ENCODE measurements around the gene ACSL1. TPM values are rescaled to one million over a fixed set of nuclear protein-coding genes. Genes with fewer than 3 reads are reported as not detected.

ACSL1 gene
- total and polyA plus RNA-seq, 2 of the 8 experiments (the other 6 are each of a cell fraction or from before 2014, with no cell fraction given): 2.3 to 8.7 TPM

GRCh38 chr4:184873054-184873453 is 47.3 kb upstream of the ACSL1 start:
- Histone ChIP-seq H3K4me2 (ENCODE audit: insufficient read depth in 1 of 2, low read depth in 2 of 2, low read length in 2 of 2) (no peak overlapping the region), H3K4me3 (ENCODE audit: extremely low read depth in 1 of 4, insufficient read depth in 2 of 4, low read depth in 3 of 4, low read length in 4 of 4) (no peak overlapping the region), H3K27me3 (replicated peaks in 1 of 4; ENCODE audit: control insufficient read depth in 3 of 4, extremely low read depth in 1 of 4, insufficient read depth in 3 of 4, low read length in 3 of 4) (no peaks in the 10 kb centered on the region; a peak in 1 of 7 replicates), H4K91ac (replicated peaks; ENCODE audit: insufficient read length, low read length) (no peak overlapping the region), H3K18ac (ENCODE audit: extremely low read depth, low read length) (no peak overlapping the region), H4K20me1 (replicated peaks in 1 of 2; ENCODE audit: control insufficient read depth in 1 of 2, insufficient read depth in 2 of 2, low read length in 2 of 2) (no peaks in the 10 kb centered on the region), H2AFZ (ENCODE audit: low read length) (no peak overlapping the region), H3K23me2 (ENCODE audit: low read depth, low read length) (0 out of 2 replicates have a peak, but pooled peaks cover 1% of the 10 kb centered on the region), H3K4ac (replicated peaks; ENCODE audit: insufficient read length, low read depth, low read length) (no peak overlapping the region), H2BK12ac (ENCODE audit: low read depth, low read length) (no peak overlapping the region), H2BK15ac (ENCODE audit: low read length) (no peak overlapping the region), H2BK20ac (ENCODE audit: low read length) (no peak overlapping the region), H3K14ac (ENCODE audit: insufficient read length) (no peak overlapping the region), H3K79me1 (ENCODE audit: low read depth, low read length) (no peaks in the 10 kb centered on the region), H2AK5ac (ENCODE audit: low read depth, low read length) (no peak overlapping the region), H3K36me3 (ENCODE audit: control insufficient read depth in 2 of 4, insufficient read depth in 4 of 4, low read length in 3 of 4) (no peaks in the 10 kb centered on the region), H2BK120ac (replicated peaks; ENCODE audit: low read depth, low read length) (no peak overlapping the region), H3K79me2 (ENCODE audit: control insufficient read depth in 1 of 2, insufficient read depth in 2 of 2, low read length in 2 of 2) (no peaks in the 10 kb centered on the region), H3K56ac (replicated peaks; ENCODE audit: insufficient read length, low read depth, low read length) (no peak overlapping the region), H3K9ac (replicated peaks in 1 of 4; ENCODE audit: extremely low read depth in 1 of 4, low read depth in 3 of 4, low read length in 3 of 4) (no peak overlapping the region), H3K27ac (ENCODE audit: low read depth, low read length) (no peak overlapping the region), H3K4me1 (replicated peaks in 1 of 4; ENCODE audit: control insufficient read depth in 3 of 4, insufficient read depth in 4 of 4, low read length in 3 of 4) (no peaks in the 10 kb centered on the region), H2BK5ac (ENCODE audit: low read depth, low read length) (no peak overlapping the region), H4K5ac (ENCODE audit: insufficient read length, low read depth, low read length) (no peak overlapping the region), H3K23ac (ENCODE audit: insufficient read length) (no peak overlapping the region), H4K8ac (ENCODE audit: extremely low read depth, insufficient read depth, low read length) (no peak overlapping the region), H3K9me3 (ENCODE audit: insufficient read depth in 2 of 2, low read depth in 1 of 2, low read length in 1 of 2) (no peaks in the 10 kb centered on the region)
- POLR2A ChIA-PET (ENCODE audit: partially characterized antibody): no interaction called here
- WGBS, 2 experiments (ENCODE audit: extremely low coverage in 1 of 2, insufficient coverage in 1 of 2, insufficient read length in 1 of 2, insufficient replicate concordance in 2 of 2, low coverage in 1 of 2, low lambda C conversion rate in 2 of 2, missing lambda C conversion rate in 1 of 2): 89% methylated on average over 2 of the region's 2 CpGs; no CpG with 5 or more reads in 1 of the 2 experiments
- DNase-seq (ENCODE audit: low read depth in 1 of 2, low spot score in 2 of 2) (no peak), FAIRE-seq (no peak)
- no peak for TF ChIP-seq USF2 (IDR thresholded peaks at IDR 0.05; ENCODE audit: low read length)
- TF ChIP-seq TEAD4 (IDR thresholded peaks at IDR 0.05; ENCODE audit: low read depth, low read length): no peak
- TF ChIP-seq KDM4A (IDR thresholded peaks at IDR 0.05; ENCODE audit: low read depth, low read length, severe bottlenecking): no peak
- TF ChIP-seq SP1 (IDR thresholded peaks at IDR 0.05; ENCODE audit: low read depth, low read length): no peak
- TF ChIP-seq ATF2 (IDR thresholded peaks at IDR 0.05; ENCODE audit: low read length): no peak
- CTCF ChIA-PET (ENCODE audit: partially characterized antibody): no interaction called here

All from H1 (cell line).